Fibroblast of mammary gland (primary cell): ENCODE results near the gene TTC21A.

Source experiments
- DNase-seq: peaks from one replicate; pipeline ENCODE4 v3.0.0-alpha.2; 2010; ENCODE audit warnings: low read depth
- H3K4me3 ChIP-seq: 2 replicates; pipeline ENCODE4 v1.5.1; 2011; ENCODE audit warnings: low read depth, mild to moderate bottlenecking, low read length, moderate library complexity; ENCODE audit not compliant: control insufficient read depth
- CTCF ChIP-seq: conservative IDR thresholded peaks from 2 replicates; pipeline ENCODE4 v1.5.1; 2011; ENCODE audit warnings: low read depth, low read length, inconsistent platforms; ENCODE audit not compliant: control insufficient read depth, insufficient read depth

Gene TTC21A

GRCh38 chr3:39158148-39158715 lies 50.8 kb downstream of the TTC21A start:
- no peak overlapping the region for H3K4me3 ChIP-seq
- TF ChIP-seq CTCF: no peak
- no peak for DNase-seq

- DNase-seq: no peak
- H3K4me3 ChIP-seq: no peak overlapping the region
- TF ChIP-seq CTCF: no peak
These were observed 56.9 kb downstream of the TTC21A start for GRCh38 chr3:39164414-39164813.

GRCh38 chr3:39165518-39165917 lies 58.0 kb downstream of the TTC21A start:
- no peak overlapping the region for H3K4me3 ChIP-seq
- TF ChIP-seq CTCF: no peak
- no peak for DNase-seq

GRCh38 chr3:39166134-39166710 lies 58.7 kb downstream of the TTC21A start:
- peak; percentile 2 for TF ChIP-seq CTCF
- DNase-seq: peak; percentile 93
- no peak overlapping the region for H3K4me3 ChIP-seq

GRCh38 chr3:39166932-39167532 lies 59.6 kb downstream of the TTC21A start:
- peak; percentile 99 for DNase-seq
- TF ChIP-seq CTCF: no peak
- H3K4me3 ChIP-seq: no peak overlapping the region

GRCh38 chr3:39168156-39168780 lies 60.8 kb downstream of the TTC21A start:
- H3K4me3 ChIP-seq: no peak overlapping the region
- TF ChIP-seq CTCF: no peak
- no peak for DNase-seq

GRCh38 chr3:39169712-39170111 lies 62.2 kb downstream of the TTC21A start:
- DNase-seq: no peak
- TF ChIP-seq CTCF: no peak
- H3K4me3 ChIP-seq: no peak overlapping the region
